ENCODE results near the gene AMH. TPM values are rescaled to one million over a fixed set of nuclear protein-coding genes. Genes with fewer than 3 reads are reported as not detected.

The AMH gene
- total RNA-seq, 2 experiments from 2014 or later = 14.8 to 49.7 TPM

DNA sequence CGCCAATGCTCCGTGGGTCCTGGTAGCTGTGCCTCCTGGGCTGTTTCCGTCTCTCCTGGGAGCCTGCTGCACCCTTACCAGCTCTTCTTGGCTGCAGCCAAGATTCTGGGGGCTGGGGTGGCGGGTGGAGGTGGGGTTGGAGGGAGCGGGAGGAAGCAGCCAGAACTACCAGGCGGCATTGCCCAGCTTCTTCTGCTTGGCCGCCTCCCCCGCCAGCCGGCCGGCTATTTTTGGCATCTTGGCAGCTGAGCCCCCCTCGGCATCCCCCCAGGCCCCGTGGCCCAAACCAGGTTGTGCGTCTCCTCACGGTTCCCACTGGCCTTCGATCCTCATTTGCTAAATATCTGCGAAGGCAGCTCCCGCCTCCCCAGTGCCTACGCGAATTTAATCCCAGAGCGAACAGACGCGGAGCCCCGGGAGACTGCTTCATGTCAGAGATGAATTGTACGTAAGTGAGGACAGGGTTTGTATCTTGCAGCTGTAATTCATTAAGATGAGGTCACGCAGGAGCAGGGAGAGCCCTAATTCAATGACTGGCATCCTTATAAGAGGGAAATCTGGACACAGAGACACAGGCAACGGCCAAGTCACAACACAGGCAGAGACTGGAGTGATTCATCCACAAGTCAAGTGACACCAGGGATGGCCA lies 45.7 kb downstream of the AMH start:
- H3K79me2 ChIP-seq (ENCODE audit: insufficient read depth, low read depth, low read length) = no peaks in the 10 kb centered on the region
- TF ChIP-seq EZH2phosphoT487 (IDR thresholded peaks at IDR 0.05; ENCODE audit: borderline replicate concordance, low read depth, low read length) = no peak
- TF ChIP-seq, protein P1, sequence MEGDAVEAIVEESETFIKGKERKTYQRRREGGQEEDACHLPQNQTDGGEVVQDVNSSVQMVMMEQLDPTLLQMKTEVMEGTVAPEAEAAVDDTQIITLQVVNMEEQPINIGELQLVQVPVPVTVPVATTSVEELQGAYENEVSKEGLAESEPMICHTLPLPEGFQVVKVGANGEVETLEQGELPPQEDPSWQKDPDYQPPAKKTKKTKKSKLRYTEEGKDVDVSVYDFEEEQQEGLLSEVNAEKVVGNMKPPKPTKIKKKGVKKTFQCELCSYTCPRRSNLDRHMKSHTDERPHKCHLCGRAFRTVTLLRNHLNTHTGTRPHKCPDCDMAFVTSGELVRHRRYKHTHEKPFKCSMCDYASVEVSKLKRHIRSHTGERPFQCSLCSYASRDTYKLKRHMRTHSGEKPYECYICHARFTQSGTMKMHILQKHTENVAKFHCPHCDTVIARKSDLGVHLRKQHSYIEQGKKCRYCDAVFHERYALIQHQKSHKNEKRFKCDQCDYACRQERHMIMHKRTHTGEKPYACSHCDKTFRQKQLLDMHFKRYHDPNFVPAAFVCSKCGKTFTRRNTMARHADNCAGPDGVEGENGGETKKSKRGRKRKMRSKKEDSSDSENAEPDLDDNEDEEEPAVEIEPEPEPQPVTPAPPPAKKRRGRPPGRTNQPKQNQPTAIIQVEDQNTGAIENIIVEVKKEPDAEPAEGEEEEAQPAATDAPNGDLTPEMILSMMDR (conservative IDR thresholded peaks at IDR 0.05; ENCODE audit: low read length) = no peak
- H3K4me3 ChIP-seq (ENCODE audit: low read depth, low read length, poor library complexity, severe bottlenecking) = no peak overlapping the region
- H3K27ac ChIP-seq (ENCODE audit: low read depth, low read length, poor library complexity, severe bottlenecking) = no peak overlapping the region
- intact Hi-C loops (cut with micrococcal nuclease; ENCODE audit: unreplicated experiment) = no loop called here
- POLR2A ChIA-PET = no interaction called here
- H3K36me3 ChIP-seq (ENCODE audit: insufficient read depth, low read length) = no peaks in the 10 kb centered on the region
- H3K4me2 ChIP-seq (ENCODE audit: low read length) = no peak overlapping the region
- peaks cover 15% of the 10 kb centered on the region for H3K4me1 ChIP-seq (ENCODE audit: insufficient read depth, low read length, poor library complexity, severe bottlenecking)
- BruUV-seq (replicated peaks) = no TSS peak
- H4K20me1 ChIP-seq (ENCODE audit: insufficient read depth, low read length) = no peaks in the 10 kb centered on the region; the same call in 1 of the 2 replicates
- H2AFZ ChIP-seq (ENCODE audit: low read length) = no peak overlapping the region
- CTCF ChIA-PET (ENCODE audit: unreplicated experiment) = interaction anchor here (0.5 kb wide), 1 partner anchor 67 kb away, joined by 17 read pairs; no protein-coding TSS in a partner anchor
- no peak for DNase-seq (ENCODE audit: low spot score)
- H3K9me3 ChIP-seq (ENCODE audit: low read length) = no peaks in the 10 kb centered on the region
- no peaks in the 10 kb centered on the region for H3K9me2 ChIP-seq (ENCODE audit: insufficient read depth, low read length)

DNA sequence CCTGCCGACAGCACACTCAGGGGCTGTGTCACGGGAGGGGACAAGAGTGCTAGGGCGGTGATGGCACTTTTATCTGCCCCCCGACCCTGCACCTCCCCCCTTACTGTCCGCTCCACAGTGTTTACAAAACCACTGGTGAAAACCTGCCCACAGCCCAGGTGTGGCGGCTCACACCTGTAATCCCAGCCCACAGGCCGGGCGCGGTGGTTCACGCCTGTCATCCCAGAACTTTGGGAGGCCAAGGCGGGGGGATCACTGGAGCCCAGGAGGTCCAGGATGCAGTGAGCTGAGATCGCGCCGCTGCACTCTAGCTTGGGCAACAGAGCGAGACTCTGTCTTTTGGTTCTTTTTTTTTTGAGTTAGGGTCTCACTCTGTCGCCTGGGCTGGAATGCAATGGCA lies 47.0 kb downstream of the AMH start:
- no TSS peak for BruUV-seq (replicated peaks)
- Histone ChIP-seq H3K79me2 (ENCODE audit: insufficient read depth, low read depth, low read length) (no peaks in the 10 kb centered on the region), H3K4me2 (ENCODE audit: low read length) (no peak overlapping the region), H3K27ac (ENCODE audit: low read depth, low read length, poor library complexity, severe bottlenecking) (no peak overlapping the region), H3K4me3 (ENCODE audit: low read depth, low read length, poor library complexity, severe bottlenecking) (no peak overlapping the region), H3K9me3 (ENCODE audit: low read length) (no peaks in the 10 kb centered on the region), H3K9me2 (ENCODE audit: insufficient read depth, low read length) (no peaks in the 10 kb centered on the region), H2AFZ (ENCODE audit: low read length) (no peak overlapping the region), H3K4me1 (ENCODE audit: insufficient read depth, low read length, poor library complexity, severe bottlenecking) (peaks cover 3% of the 10 kb centered on the region), H3K36me3 (ENCODE audit: insufficient read depth, low read length) (no peaks in the 10 kb centered on the region), H4K20me1 (ENCODE audit: insufficient read depth, low read length) (no peaks in the 10 kb centered on the region; the same call in 1 of the 2 replicates)
- POLR2A ChIA-PET = no interaction called here
- intact Hi-C loops (cut with micrococcal nuclease; ENCODE audit: unreplicated experiment) = no loop called here
- TF ChIP-seq, protein P1 (conservative IDR thresholded peaks at IDR 0.05; ENCODE audit: low read length) = no peak
- no peak for TF ChIP-seq EZH2phosphoT487 (IDR thresholded peaks at IDR 0.05; ENCODE audit: borderline replicate concordance, low read depth, low read length)
- CTCF ChIA-PET (ENCODE audit: unreplicated experiment) = no interaction called here
- DNase-seq (ENCODE audit: low spot score) = no peak

DNA sequence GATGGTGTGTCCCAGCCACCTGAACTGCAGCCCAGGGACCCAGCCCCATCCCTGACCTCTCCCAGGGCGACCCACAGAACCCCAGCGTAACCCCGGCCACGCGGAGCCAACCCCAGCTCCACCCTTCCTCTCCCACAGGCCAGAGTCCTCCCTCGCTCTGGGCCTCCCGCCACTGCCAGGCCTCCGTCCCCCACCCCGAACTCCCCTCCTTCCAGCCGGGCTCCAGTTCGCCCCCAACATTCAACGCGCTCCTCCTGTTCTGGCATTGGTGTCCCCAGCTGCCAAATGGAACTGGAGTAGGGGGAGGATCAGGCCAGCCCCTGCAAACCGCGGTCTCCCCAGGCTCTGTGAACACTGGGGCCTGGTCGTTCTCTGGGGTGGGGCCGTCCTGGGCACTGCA lies 51.4 kb downstream of the AMH start:
- Histone ChIP-seq H3K9me3 (ENCODE audit: low read length) (no peaks in the 10 kb centered on the region), H3K27ac (ENCODE audit: low read depth, low read length, poor library complexity, severe bottlenecking) (no peak overlapping the region), H2AFZ (ENCODE audit: low read length) (no peak overlapping the region), H3K4me1 (ENCODE audit: insufficient read depth, low read length, poor library complexity, severe bottlenecking) (peaks cover 10% of the 10 kb centered on the region), H4K20me1 (ENCODE audit: insufficient read depth, low read length) (no peaks in the 10 kb centered on the region), H3K9me2 (ENCODE audit: insufficient read depth, low read length) (no peaks in the 10 kb centered on the region), H3K36me3 (ENCODE audit: insufficient read depth, low read length) (no peaks in the 10 kb centered on the region), H3K4me2 (ENCODE audit: low read length) (no peak overlapping the region), H3K4me3 (ENCODE audit: low read depth, low read length, poor library complexity, severe bottlenecking) (no peak overlapping the region), H3K79me2 (ENCODE audit: insufficient read depth, low read depth, low read length) (no peaks in the 10 kb centered on the region)
- POLR2A ChIA-PET = no interaction called here
- TF ChIP-seq, protein P1 (conservative IDR thresholded peaks at IDR 0.05; ENCODE audit: low read length) = no peak
- TF ChIP-seq EZH2phosphoT487 (IDR thresholded peaks at IDR 0.05; ENCODE audit: borderline replicate concordance, low read depth, low read length) = no peak
- CTCF ChIA-PET (ENCODE audit: unreplicated experiment) = no interaction called here
- BruUV-seq (replicated peaks) = no TSS peak
- no peak for DNase-seq (ENCODE audit: low spot score)
- intact Hi-C loops (cut with micrococcal nuclease; ENCODE audit: unreplicated experiment) = no loop called here
